Regular cardiac myocyte (primary cell): ENCODE measurements around the gene PURB. TPM values are rescaled to one million over a fixed set of nuclear protein-coding genes. Genes with fewer than 3 reads are reported as not detected.

ENCODE experiments used
- total RNA-seq: library from RNA; depleted of rRNA; stranded (reverse); fragments of >200 nt; gene quantifications from 2 replicates; pipeline ENCODE4 v1.2.3, GENCODE V29; 2014

The PURB gene
- total RNA-seq = 13.5 and 14.8 TPM in 2 replicates

GRCh38 chr7:44885394-44886317 is at the start of gene PURB:
Gene PURB, minus strand, starts transcription at chr7:44885530. Its CDS starts 182 bp downstream, at chr7:44885348.

GRCh38 chr7:44847920-44848634 is 37.3 kb downstream of the PURB start, which contains the start of gene H2AZ2:
Gene H2AZ2, minus strand, starts transcription at chr7:44848087. Its CDS starts 116 bp downstream, at chr7:44847971.

Other genes with a start within 250 kb of the PURB start
- gene ZMIZ2, start 136.7 kb downstream of the PURB start, total RNA-seq = 5.0 and 11.0 TPM in 2 replicates
- 2,035 and 2,476 TPM in 2 replicates for gene PPIA, start 88.8 kb downstream of the PURB start, total RNA-seq
- gene H2AZ2, start 37.4 kb downstream of the PURB start, total RNA-seq = 106 and 221 TPM in 2 replicates
- gene MYO1G, start 93.5 kb upstream of the PURB start, total RNA-seq = under 0.01 TPM in 2 replicates
- gene CCM2, start 114.7 kb upstream of the PURB start, total RNA-seq = 47.1 and 99.7 TPM in 2 replicates
- gene NACAD, start 203.4 kb upstream of the PURB start, total RNA-seq = 0.38 and 0.56 TPM in 2 replicates
- gene TBRG4, start 226.2 kb upstream of the PURB start, total RNA-seq = 57.2 and 87.4 TPM in 2 replicates